Hepatocyte (in vitro differentiated cells): ENCODE measurements around the gene BTG1.

Experiments used
- EZH2 ChIP-seq: fragments of 200-600 bp; sonication (generic); IDR thresholded peaks from 2 replicates; pipeline ENCODE4 v1.6.1; 2016; ENCODE audit warnings: antibody characterized with exemption, mild to moderate bottlenecking, borderline replicate concordance
- EZH2phosphoT487 ChIP-seq: fragments of 200-600 bp; sonication (generic); IDR thresholded peaks from one replicate; pipeline ENCODE4 v1.6.1; 2018; ENCODE audit warnings: antibody characterized with exemption, mild to moderate bottlenecking, low read depth, moderate library complexity; ENCODE audit not compliant: unreplicated experiment, severe bottlenecking
- TF ChIP-seq, protein P1 (sequence below): fragments of 200-600 bp; sonication (generic); IDR thresholded peaks from 2 replicates; pipeline ENCODE4 v1.5.1; 2016; ENCODE audit warnings: antibody characterized with exemption, mild to moderate bottlenecking; ENCODE audit not compliant: poor library complexity

DNA sequence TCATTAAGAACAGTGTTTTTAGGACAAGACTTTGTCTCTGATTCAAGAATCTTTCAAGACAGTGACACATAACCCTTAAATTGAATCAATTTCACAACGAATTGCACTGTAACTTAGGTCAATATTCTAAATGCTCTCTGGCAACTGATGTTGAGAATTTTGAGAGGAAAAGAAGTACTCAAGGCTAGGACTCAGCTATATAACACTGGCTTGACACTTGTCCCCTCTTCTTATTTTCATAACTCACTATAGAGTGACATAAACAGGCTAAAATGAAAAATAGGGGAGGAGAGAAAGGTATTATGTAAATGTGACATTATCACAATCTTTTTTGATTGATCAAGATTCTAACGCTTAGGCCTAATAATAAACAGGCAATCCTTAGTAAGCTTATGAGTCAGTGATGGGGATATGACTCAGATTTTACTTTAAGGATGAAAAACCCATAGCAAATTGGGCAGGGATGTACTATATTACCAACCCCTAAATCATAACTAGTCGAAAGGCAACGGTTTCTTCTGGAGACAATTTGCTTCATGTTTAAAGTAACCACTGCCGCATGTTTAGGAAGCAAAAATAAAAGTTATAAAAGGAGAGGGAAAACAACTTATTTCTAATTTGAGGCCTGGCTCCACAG lies 10.9 kb downstream of the BTG1 start:
- TF ChIP-seq, protein P1, sequence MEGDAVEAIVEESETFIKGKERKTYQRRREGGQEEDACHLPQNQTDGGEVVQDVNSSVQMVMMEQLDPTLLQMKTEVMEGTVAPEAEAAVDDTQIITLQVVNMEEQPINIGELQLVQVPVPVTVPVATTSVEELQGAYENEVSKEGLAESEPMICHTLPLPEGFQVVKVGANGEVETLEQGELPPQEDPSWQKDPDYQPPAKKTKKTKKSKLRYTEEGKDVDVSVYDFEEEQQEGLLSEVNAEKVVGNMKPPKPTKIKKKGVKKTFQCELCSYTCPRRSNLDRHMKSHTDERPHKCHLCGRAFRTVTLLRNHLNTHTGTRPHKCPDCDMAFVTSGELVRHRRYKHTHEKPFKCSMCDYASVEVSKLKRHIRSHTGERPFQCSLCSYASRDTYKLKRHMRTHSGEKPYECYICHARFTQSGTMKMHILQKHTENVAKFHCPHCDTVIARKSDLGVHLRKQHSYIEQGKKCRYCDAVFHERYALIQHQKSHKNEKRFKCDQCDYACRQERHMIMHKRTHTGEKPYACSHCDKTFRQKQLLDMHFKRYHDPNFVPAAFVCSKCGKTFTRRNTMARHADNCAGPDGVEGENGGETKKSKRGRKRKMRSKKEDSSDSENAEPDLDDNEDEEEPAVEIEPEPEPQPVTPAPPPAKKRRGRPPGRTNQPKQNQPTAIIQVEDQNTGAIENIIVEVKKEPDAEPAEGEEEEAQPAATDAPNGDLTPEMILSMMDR = no peak
- TF ChIP-seq EZH2 = no peak
- no peak for TF ChIP-seq EZH2phosphoT487
